Activated T-cell treated with anti-CD3 and anti-CD28 coated beads for 48 hours (primary cell): Measurements from ENCODE around the gene ALDH3A2.
A peak's percentile ranks its signal among the peaks of the same experiment; 100 is the strongest.

Experiments
- DNase-seq: peaks from one replicate; pipeline ENCODE4 v3.0.0-alpha.2; 2020; ENCODE audit warnings: low read depth

ALDH3A2 gene

GRCh38 chr17:19716108-19717030 is 67.8 kb downstream of the ALDH3A2 start, which contains the start of gene SLC47A2:
TSS of gene SLC47A2 (minus strand) at chr17:19716584. CDS start at chr17:19716555, 29 bp downstream.
- no peak for DNase-seq

- no peak for DNase-seq
Measured at GRCh38 chr17:19717031-19717360, 68.4 kb downstream of the ALDH3A2 start.

DNA sequence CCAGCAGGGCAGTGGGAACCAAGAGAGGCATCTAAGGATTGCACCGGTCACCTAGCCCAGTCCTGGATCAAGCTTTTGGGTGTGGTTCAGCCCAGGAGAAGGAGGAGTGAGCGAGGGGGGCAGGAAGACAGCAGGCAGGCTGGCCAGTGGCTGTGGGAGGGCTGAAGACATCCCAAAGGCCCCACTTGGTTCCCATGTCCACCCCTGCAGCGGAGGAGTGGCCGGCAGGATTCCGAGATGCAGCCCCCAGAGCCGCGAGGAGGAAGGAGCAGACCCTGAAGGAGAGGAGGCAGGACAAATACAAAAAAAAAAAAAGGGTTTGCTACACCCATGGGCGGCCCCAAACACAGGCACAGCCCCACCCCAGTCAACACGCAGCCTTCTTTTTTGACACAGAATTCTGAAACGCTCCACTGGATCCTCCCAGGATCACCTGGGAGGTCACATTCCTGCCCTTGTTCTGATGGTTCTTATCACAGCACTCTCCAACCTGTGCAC is 68.9 kb downstream of the ALDH3A2 start:
- DNase-seq = no peak

- DNase-seq = no peak
Measured at GRCh38 chr17:19718041-19718612, 69.6 kb downstream of the ALDH3A2 start.

GRCh38 chr17:19718613-19719354 is 70.2 kb downstream of the ALDH3A2 start:
- no peak for DNase-seq

GRCh38 chr17:19719355-19720209 is 71.0 kb downstream of the ALDH3A2 start:
- DNase-seq = no peak

DNA sequence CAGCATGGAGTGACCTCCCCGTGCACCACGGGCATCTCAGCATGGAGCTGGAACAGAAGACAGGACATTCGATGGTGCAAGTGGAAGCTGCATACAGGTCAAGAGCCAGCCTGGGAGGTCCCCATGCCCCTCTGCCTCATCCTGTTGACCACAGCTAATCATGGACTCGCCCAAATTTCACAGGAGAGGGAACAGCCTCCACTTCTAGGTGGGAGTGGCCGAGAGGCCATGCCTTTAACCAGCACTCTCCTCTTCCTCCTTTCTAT is 71.6 kb downstream of the ALDH3A2 start:
- DNase-seq = no peak

GRCh38 chr17:19720631-19721426 is 72.3 kb downstream of the ALDH3A2 start:
- no peak for DNase-seq

DNA sequence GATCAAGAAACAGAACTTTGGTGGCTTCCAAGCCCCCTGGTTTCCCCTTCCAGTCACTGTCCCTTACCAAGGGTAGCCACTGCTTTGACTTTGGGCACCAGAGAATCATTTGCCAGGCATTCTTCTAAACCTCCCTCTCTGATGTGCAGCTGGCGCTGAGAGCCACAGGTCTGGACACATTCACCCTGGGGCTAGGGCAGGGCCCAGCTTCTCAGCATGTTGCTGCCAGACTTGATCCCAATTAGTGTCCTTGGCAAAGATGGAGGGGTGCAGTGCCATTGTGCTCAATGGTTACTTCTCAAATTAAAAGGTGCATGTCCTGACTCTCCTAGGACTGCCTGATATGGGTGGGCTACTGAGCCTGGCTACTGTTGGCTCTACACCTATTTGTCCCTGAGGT is 75.4 kb downstream of the ALDH3A2 start:
- DNase-seq = no peak

DNA sequence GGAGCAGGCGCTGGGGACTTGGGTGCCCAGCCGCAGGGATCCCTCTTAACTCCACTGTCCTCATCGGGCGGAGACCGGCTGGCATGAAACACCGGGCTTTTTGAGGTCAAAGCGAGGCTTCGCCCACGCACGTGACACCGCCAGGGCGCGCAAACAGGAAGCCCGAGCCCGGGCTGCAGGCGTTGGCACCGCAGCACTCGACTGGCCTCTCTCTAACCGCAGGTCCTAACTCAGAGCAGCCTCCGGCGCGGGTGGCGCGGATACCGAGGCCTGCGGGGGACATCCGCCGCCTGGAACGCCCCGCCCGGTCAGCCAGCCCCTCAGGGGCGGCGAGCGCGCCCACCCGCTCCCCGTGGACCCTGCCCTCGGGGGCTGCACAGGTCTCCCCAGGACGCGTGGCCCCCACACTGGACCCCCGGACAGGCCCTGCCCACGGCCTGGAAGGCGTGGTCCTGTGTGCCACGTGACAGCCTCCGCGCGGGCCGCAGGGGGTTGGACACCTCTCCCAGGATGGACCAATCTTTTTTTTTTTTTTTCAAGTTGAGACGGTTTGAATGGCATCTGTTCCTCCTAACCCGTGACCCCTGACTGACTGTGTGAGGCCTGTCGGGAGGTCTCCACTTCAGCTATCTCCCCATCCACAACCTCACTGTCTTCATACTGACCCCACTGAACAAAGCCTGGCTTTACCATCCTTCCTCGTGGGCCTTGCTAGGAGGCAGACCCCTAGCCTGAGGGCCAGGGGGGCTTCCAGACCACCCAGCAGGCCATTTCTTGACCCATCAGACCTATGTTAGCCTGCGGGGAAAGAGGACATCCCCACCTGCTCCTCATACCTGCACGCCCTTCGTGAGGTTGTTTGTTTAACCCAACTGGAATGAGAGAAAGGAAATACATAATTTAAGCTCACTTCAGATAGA is 76.2 kb downstream of the ALDH3A2 start:
- peak; percentile 55 for DNase-seq

- no peak for DNase-seq
Measured at GRCh38 chr17:19725486-19725885, 76.9 kb downstream of the ALDH3A2 start.

DNA sequence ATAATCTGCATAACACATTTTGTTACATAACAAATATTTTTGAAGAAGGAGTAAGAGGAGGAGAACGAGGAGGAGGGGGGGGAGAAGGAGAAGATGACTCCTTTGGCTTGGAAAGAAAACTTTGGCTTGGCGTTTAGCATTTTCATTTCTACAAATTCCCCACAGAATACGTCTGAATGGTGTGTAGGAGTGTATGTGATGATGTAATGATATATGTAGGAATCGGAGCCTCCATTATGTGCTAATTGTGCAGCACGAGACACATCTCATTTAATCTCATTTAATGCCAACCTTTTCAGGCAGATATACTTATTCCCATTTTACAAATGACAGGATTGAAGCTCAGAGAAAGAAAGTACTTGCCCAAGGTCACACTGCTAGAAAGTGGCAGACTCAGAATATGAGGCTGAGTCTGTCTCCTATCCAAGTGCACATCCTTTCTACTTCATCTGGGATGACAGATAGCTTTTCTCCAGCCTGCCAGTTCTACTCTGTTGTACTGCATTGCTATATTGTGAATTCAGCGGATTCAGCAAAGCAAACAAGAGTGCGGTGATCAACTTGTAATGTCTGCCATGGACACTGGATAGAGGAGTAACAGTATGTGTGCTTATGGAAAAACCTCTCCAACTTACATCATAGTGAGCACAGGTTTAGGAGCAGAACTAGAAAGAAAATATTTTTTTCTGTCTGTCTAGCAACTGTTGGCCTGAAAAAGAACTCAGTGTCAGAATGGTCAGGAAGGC is 78.3 kb downstream of the ALDH3A2 start:
- DNase-seq = no peak
